K562 (cell line): ENCODE results near the gene ADCYAP1R1.

Source experiments
- ATF1 ChIP-seq, 2 experiments: fragments of 450-650 bp in 1 of 2; IDR thresholded peaks; 2 replicates each; pipeline ENCODE4 v1.6.1; 2016; ENCODE audit warnings: missing compliant biosample characterization in 1 of 2, missing genetic modification characterization in 1 of 2
- BRCA1 ChIP-seq, 2 experiments: fragments of 450-650 bp in 1 of 2; sonication (generic) in 1 of 2; formaldehyde crosslinking in 1 of 2; IDR thresholded peaks; 2 replicates each; pipeline versions ENCODE4 v1.5.0 to v1.6.1; 2017 to 2020; ENCODE audit warnings: mild to moderate bottlenecking in 1 of 2, missing genetic modification reagents in 1 of 2
- EHMT2 ChIP-seq: fragments of 450-650 bp; IDR thresholded peaks from 2 replicates; pipeline ENCODE4 v1.6.1; 2018; ENCODE audit warnings: antibody characterized with exemption
- HCFC1 ChIP-seq: IDR thresholded peaks from 2 replicates; pipeline ENCODE4 v1.6.1; 2012; ENCODE audit warnings: low read depth, low read length, improper control_type of control experiment
- ILK ChIP-seq: fragments of 450-650 bp; IDR thresholded peaks from 2 replicates; pipeline ENCODE4 v1.6.1; 2016; ENCODE audit warnings: missing genetic modification characterization, low read depth, mild to moderate bottlenecking, missing compliant biosample characterization, moderate library complexity, borderline replicate concordance
- MLX ChIP-seq, 2 experiments: fragments of 450-650 bp in 1 of 2; sonication (generic) in 1 of 2; formaldehyde crosslinking; conservative IDR thresholded peaks; 2 replicates each; pipeline versions ENCODE4 v1.4.0 to v1.8.1; 2020 to 2022; ENCODE audit warnings: mild to moderate bottlenecking in 1 of 2, missing genetic modification reagents in 1 of 2
- NFRKB ChIP-seq: fragments of 450-650 bp; IDR thresholded peaks from 2 replicates; pipeline ENCODE4 v1.6.1; 2016; ENCODE audit warnings: low read depth
- PHB2 ChIP-seq: fragments of 450-650 bp; IDR thresholded peaks from 2 replicates; pipeline ENCODE4 v1.6.1; 2017; ENCODE audit warnings: low read depth
- POLR2A ChIP-seq: fragments of 450-650 bp; conservative IDR thresholded peaks from 2 replicates; pipeline ENCODE4 v1.6.1; 2016
- SRF ChIP-seq, 2 experiments: fragments of 250-450, 450-650 bp in 1 of 2; sonication (Bioruptor Pico) in 1 of 2; sonication (generic) in 1 of 2; formaldehyde crosslinking; IDR thresholded peaks; 2 replicates each; pipeline versions ENCODE4 v1.5.0 to v1.5.1; 2020 to 2022; ENCODE audit warnings: mild to moderate bottlenecking in 1 of 2, missing genetic modification reagents in 1 of 2
- TF ChIP-seq, protein P1 (sequence below): fragments of 450-650 bp; formaldehyde crosslinking; IDR thresholded peaks from 2 replicates; pipeline ENCODE4 v1.4.0; 2020; ENCODE audit warnings: mild to moderate bottlenecking, mixed read lengths
- TF ChIP-seq, protein P2 (sequence below), 3 experiments: IDR thresholded peaks in 2 of 3; conservative IDR thresholded peaks in 1 of 3; 2 replicates each; pipeline ENCODE4 v1.5.1; 2011 to 2012; ENCODE audit warnings: low read length in 3 of 3, mild to moderate bottlenecking in 3 of 3, control low read depth in 2 of 3, improper control_type of control experiment in 1 of 3, inconsistent platforms in 1 of 3, low read depth in 1 of 3, mixed read lengths in 1 of 3, moderate library complexity in 1 of 3; ENCODE audit not compliant: insufficient read depth in 2 of 3

- TF ChIP-seq ATF1 (CRISPR knock-in tag; IDR thresholded peaks at IDR 0.05) (no peak), ATF1 (tag; IDR thresholded peaks at IDR 0.05) (no peak), SRF (CRISPR knock-in tag; IDR thresholded peaks at IDR 0.05) (no peak), POLR2A (no peak), PHB2 (no peak), ILK (tag) (no peak), NFRKB (no peak), BRCA1 (IDR thresholded peaks at IDR 0.05) (no peak), BRCA1 (CRISPR knock-in tag; IDR thresholded peaks at IDR 0.05) (no peak), EHMT2 (no peak), HCFC1 (no peak), MLX (CRISPR knock-in tag; conservative IDR thresholded peaks at IDR 0.05) (no peak)
- TF ChIP-seq, protein P1, sequence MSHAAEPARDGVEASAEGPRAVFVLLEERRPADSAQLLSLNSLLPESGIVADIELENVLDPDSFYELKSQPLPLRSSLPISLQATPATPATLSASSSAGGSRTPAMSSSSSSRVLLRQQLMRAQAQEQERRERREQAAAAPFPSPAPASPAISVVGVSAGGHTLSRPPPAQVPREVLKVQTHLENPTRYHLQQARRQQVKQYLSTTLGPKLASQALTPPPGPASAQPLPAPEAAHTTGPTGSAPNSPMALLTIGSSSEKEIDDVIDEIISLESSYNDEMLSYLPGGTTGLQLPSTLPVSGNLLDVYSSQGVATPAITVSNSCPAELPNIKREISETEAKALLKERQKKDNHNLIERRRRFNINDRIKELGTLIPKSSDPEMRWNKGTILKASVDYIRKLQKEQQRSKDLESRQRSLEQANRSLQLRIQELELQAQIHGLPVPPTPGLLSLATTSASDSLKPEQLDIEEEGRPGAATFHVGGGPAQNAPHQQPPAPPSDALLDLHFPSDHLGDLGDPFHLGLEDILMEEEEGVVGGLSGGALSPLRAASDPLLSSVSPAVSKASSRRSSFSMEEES = no peak
- TF ChIP-seq, protein P2, sequence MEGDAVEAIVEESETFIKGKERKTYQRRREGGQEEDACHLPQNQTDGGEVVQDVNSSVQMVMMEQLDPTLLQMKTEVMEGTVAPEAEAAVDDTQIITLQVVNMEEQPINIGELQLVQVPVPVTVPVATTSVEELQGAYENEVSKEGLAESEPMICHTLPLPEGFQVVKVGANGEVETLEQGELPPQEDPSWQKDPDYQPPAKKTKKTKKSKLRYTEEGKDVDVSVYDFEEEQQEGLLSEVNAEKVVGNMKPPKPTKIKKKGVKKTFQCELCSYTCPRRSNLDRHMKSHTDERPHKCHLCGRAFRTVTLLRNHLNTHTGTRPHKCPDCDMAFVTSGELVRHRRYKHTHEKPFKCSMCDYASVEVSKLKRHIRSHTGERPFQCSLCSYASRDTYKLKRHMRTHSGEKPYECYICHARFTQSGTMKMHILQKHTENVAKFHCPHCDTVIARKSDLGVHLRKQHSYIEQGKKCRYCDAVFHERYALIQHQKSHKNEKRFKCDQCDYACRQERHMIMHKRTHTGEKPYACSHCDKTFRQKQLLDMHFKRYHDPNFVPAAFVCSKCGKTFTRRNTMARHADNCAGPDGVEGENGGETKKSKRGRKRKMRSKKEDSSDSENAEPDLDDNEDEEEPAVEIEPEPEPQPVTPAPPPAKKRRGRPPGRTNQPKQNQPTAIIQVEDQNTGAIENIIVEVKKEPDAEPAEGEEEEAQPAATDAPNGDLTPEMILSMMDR (IDR thresholded peaks at IDR 0.05 in 2 of 3, conservative IDR thresholded peaks at IDR 0.05 in 1 of 3; ENCODE audit: insufficient read depth in 2 of 3, low read depth in 1 of 3, low read length in 3 of 3) = no peak
These were observed 7.6 kb upstream of the ADCYAP1R1 start for GRCh38 chr7:31044529-31044928.
